GM21515 (cell line): ENCODE measurements around the gene ADGRA3.

Experiments used
- ATAC-seq: cut with Tn5 transposase; IDR thresholded peaks from one replicate; pipeline ENCODE4 v1.9.1; 2021; ENCODE audit not compliant: unreplicated experiment

Gene ADGRA3

GRCh38 chr4:22514001-22514400 lies 1.9 kb downstream of the ADGRA3 start:
- ATAC-seq: no peak

GRCh38 chr4:22512306-22512705 lies 3.6 kb downstream of the ADGRA3 start:
- no peak for ATAC-seq

DNA sequence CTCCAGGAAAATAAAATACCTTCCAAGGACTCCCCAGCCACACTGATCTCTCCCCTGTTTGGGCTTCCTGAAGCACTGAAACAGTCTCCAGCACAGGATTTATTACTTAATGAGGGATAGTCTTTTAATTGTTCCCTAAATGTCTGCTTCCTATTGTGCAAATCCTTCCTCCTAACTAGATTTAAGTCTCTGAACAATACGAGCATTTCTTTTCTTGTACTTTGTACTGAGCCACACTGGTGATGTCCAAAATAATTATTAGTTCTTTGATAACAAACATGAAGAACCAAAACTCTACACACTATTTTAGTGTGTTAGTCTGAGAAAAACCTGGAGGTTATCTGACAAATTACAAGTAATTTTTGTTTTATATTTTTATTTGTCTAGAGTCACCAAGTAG lies 5.1 kb downstream of the ADGRA3 start:
- no peak for ATAC-seq

DNA sequence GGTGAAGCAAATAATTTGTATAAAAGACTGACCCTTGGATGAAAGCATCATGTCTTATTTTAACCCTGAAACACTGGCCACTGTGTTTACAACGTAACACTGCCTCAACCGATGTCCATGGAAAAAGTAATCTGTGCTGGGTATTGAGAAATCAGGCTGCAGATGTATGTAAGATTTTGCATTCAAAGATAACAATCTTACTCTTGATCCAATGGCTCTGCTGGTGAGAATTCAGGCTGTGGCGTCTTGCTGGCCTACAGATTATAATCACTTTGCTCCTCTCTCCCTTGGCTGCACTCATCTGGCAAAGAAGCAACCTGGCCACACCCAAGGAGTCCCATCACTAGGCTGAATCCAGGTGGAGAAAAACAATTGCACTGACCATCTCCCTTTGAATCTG lies 7.5 kb downstream of the ADGRA3 start:
- ATAC-seq: no peak

DNA sequence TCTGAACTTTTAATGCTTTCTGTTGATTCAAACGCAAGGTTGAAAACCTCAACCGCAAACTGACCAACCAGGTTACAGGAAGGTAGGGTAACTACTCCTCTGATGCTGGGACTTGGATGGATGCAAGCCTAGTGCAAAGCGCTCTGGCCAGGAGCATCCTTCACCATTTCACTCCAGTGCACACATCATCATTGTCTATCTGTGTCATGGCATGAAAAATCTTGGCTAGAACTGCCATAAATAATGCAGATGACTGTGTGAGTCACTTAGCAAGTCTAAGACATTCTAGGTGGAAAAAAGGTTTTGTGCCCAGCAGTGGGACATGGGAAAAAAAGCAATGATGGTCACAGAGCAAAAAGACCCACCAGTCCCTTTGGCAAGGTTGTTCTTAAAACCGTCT lies 10.9 kb downstream of the ADGRA3 start:
- ATAC-seq: no peak

DNA sequence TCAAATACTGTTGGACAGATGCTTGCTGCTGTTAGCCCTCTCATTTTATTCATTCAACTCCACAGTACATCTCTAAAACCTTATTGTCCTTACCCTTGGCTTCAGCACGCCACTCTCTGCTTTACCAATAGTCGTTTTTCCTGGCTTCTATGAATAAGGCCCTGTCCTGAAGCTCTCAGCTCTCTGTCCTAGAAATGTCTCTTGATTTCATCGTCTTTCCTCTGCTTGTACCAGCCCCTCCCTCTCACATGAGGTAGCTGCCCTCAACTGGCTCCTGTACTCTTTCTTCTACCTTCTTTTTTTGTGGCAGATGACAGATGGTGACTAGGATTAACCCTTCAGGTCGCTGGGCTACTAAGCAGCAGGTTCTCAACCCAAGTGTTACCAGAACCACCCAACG lies 11.4 kb downstream of the ADGRA3 start:
- ATAC-seq: no peak

GRCh38 chr4:22502895-22503814 lies 12.7 kb downstream of the ADGRA3 start:
- ATAC-seq: no peak

GRCh38 chr4:22501715-22502095 lies 14.2 kb downstream of the ADGRA3 start:
- no peak for ATAC-seq

GRCh38 chr4:22500831-22501714 lies 14.8 kb downstream of the ADGRA3 start:
- ATAC-seq: no peak

DNA sequence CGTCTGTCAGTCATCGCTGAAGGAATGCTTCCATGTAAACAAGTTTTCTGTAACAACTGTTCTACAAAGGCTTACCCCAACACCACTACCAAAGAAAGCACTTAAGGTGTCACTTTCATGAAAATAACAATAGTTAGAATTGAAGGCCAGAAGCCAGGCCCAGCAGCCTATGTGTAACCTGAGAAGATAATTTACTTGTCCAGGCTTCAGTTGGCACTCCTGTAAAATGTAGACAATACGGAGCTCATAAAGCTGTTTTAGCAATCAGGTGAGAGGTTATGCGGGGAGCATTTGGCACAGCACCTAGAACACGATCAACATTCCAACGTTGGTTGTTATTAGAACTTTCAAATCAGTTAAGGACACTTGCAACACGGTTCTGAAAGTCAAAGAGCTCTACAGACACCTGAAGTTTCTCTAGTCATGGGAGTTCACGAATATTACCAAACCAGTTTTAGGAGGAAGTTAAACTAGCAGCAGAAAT lies 15.7 kb downstream of the ADGRA3 start:
- no peak for ATAC-seq

DNA sequence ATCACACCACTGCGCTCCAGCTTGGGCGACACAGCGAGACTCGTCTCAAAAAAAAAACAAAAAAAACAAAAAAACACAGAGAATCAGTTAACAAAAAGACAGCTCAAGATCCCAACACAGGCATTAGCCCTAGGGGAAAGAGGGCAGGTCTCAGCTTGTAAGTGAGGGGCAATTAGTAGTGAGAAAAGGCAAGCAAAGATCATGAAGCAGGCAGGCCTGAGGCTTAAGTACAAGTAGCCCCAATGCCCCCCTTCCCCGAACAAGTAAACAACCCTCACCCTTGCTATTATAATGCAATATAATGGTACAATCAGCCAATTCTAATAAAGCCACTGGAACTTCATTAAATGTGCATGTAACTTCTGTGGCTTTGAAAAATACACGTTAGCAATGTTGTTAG lies 17.0 kb downstream of the ADGRA3 start:
- ATAC-seq: no peak

- ATAC-seq: no peak
Measured at GRCh38 chr4:22496165-22496813, 19.6 kb downstream of the ADGRA3 start.

- no peak for ATAC-seq
Measured at GRCh38 chr4:22493523-22493922, 22.3 kb downstream of the ADGRA3 start.

GRCh38 chr4:22492987-22493386 lies 22.9 kb downstream of the ADGRA3 start:
- ATAC-seq: no peak

DNA sequence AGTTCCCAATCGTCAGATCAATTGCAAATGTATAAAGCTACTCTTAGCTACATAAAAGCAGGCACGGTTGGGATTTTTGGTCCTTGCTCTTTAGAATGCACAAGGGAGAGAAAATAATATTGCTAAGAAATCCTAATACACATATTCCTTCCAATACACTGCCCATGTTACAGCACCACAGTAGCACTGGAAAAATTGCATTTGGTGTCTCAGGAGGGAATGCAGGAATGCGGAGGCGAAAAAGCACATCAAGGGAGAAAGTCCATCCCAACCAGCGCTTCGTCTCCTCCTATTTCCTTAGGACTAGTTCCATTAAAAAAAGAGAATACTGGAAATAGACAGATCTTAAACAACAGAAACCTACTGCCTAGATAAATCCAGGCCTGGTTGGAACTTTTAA lies 23.9 kb downstream of the ADGRA3 start:
- ATAC-seq: no peak

GRCh38 chr4:22490718-22491315 lies 25.0 kb downstream of the ADGRA3 start:
- ATAC-seq: no peak

DNA sequence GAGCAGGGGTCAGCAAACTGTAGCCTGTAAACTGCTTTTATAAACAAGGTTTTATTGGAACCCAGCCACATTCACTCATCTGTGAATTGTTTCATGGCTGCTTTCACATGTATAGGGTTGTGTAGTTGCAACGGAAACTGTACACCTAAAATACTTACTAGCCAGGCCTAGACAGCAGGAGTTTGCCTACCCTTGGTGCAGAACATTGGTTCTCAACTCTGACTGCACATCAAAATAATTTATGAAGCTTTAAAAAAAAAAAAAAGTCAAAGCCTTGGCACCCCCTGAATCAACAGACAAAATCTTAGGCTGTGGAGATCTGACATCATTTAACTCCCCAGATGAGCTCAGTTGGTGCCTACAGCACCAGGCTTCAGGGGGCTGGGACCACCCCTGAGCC lies 27.8 kb downstream of the ADGRA3 start:
- ATAC-seq: no peak

DNA sequence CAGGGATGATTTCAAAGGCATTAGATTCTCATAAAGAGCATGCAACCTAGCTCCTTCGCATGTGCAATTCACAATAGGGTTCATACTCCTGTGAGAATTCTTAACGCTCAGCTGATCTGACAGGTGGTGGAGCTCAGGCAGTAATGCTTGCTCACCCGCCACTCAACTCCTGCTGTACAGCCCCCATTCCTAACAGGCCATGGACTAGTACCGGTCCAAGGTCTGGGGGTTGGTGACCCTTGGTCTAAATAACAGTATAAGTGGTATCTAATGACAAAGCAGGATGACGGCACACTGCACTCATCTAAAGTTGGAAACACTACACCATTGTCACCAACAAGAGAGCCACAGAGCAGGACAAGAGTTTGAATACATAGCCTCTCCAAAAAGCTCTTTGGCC lies 28.5 kb downstream of the ADGRA3 start:
- no peak for ATAC-seq

GRCh38 chr4:22486276-22486675 lies 29.6 kb downstream of the ADGRA3 start:
- ATAC-seq: no peak

DNA sequence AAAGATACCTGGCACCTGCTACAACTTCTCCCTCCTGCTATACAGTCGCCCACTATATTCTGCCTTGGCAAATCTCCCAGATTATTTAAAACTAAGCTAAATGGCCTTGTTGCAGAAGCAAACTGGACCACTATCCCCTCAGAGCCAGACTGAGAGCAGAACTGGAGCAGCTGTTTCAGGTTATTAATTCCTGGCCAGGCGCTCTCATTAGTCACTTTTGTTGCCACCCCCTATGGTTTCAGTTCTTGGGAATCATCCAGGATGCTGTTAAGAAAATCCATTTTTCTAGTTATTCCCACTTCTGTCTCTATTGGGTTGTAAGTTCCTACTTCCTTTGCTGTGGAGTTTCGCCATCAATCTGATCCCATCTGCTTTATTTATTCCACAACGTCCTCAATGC lies 30.1 kb downstream of the ADGRA3 start:
- ATAC-seq: no peak

DNA sequence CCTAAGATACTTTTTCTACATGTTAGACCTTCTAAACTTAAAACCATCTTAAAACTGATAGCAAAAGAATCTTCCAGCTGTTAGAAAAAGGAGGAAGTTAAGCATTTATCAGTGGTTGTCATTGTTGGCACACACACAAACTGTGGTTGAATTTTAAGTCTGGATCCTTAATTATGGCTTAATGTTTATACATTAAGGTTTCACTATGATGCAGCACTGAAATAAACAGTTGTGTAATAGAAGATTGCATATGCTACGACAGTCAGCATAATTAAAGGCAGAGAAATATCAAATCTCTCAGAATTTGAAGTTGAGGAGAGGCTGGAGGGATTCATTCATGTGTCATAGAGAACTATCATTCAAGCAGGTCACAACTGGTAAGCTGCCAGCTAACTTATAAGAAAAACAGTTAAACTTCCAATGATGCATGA lies 32.3 kb downstream of the ADGRA3 start:
- ATAC-seq: no peak
